ENCODE results near the gene ILF2. TPM values are rescaled to one million over a fixed set of nuclear protein-coding genes. Genes with fewer than 3 reads are reported as not detected.

Gene ILF2
- total RNA-seq, 2 experiments from 2014 or later = 211 to 215 TPM

GRCh38 chr1:153688736-153689328 lies 18.0 kb upstream of the ILF2 start:
- no peak for ATAC-seq
- Mint-ChIP-seq H3K9me3 (ENCODE audit: insufficient read depth) (no peaks in the 10 kb centered on the region), H3K27me3 (ENCODE audit: low read depth) (peaks cover 3% of the 10 kb centered on the region), H3K27ac (no peak overlapping the region), H3K36me3 (ENCODE audit: low read depth) (no peaks in the 10 kb centered on the region), H3K4me3 (no peak overlapping the region), H3K4me1 (ENCODE audit: low read depth) (no peaks in the 10 kb centered on the region)
- ChIA-PET POLR2A (no interaction called here), CTCF (no interaction called here)
- no peak for DNase-seq

GRCh38 chr1:153688276-153688675 lies 17.5 kb upstream of the ILF2 start:
- H3K36me3 Mint-ChIP-seq (ENCODE audit: low read depth) = no peaks in the 10 kb centered on the region
- DNase-seq (no peak), ATAC-seq (no peak)
- no peaks in the 10 kb centered on the region for H3K9me3 Mint-ChIP-seq (ENCODE audit: insufficient read depth)
- ChIA-PET CTCF (no interaction called here), POLR2A (no interaction called here)
- H3K27ac Mint-ChIP-seq = no peak overlapping the region
- H3K4me3 Mint-ChIP-seq = no peak overlapping the region
- H3K4me1 Mint-ChIP-seq (ENCODE audit: low read depth) = no peaks in the 10 kb centered on the region
- peaks cover 4% of the 10 kb centered on the region for H3K27me3 Mint-ChIP-seq (ENCODE audit: low read depth)

- no peak overlapping the region for H3K27ac Mint-ChIP-seq
- POLR2A ChIA-PET = no interaction called here
Observed at GRCh38 chr1:153687346-153688125, 16.7 kb upstream of the ILF2 start.

GRCh38 chr1:153685544-153686340 lies 14.9 kb upstream of the ILF2 start:
- H3K4me1 Mint-ChIP-seq (ENCODE audit: low read depth) = no peaks in the 10 kb centered on the region
- DNase-seq (no peak), ATAC-seq (no peak)
- peaks cover 15% of the 10 kb centered on the region for H3K27me3 Mint-ChIP-seq (ENCODE audit: low read depth)
- ChIA-PET POLR2A (interaction anchor here (0.7 kb wide), 1 partner anchor 305 kb away, joined by 4 read pairs; the partner anchor contains the start of gene RPS27), CTCF (interaction anchor here (0.9 kb wide), 1 partner anchor 63 kb away, joined by 3 read pairs; no protein-coding TSS in a partner anchor)
- no peaks in the 10 kb centered on the region for H3K36me3 Mint-ChIP-seq (ENCODE audit: low read depth)
- H3K4me3 Mint-ChIP-seq = no peak overlapping the region
- H3K27ac Mint-ChIP-seq = no peak overlapping the region
- no peaks in the 10 kb centered on the region for H3K9me3 Mint-ChIP-seq (ENCODE audit: insufficient read depth)

More at GRCh38 chr1:153687346-153688125, 16.7 kb upstream of the ILF2 start:
- CTCF ChIA-PET = no interaction called here
- Mint-ChIP-seq H3K4me1 (ENCODE audit: low read depth) (no peaks in the 10 kb centered on the region), H3K9me3 (ENCODE audit: insufficient read depth) (no peaks in the 10 kb centered on the region), H3K4me3 (no peak overlapping the region), H3K36me3 (ENCODE audit: low read depth) (no peaks in the 10 kb centered on the region), H3K27me3 (ENCODE audit: low read depth) (peaks cover 4% of the 10 kb centered on the region)
- DNase-seq = no peak
- no peak for ATAC-seq

GRCh38 chr1:153684892-153685291 lies 14.1 kb upstream of the ILF2 start:
- no peaks in the 10 kb centered on the region for H3K36me3 Mint-ChIP-seq (ENCODE audit: low read depth)
- POLR2A ChIA-PET = no interaction called here
- no peak overlapping the region for H3K4me3 Mint-ChIP-seq
- ATAC-seq (no peak), DNase-seq (no peak)
- no peak overlapping the region for H3K27ac Mint-ChIP-seq
- CTCF ChIA-PET = no interaction called here
- H3K4me1 Mint-ChIP-seq (ENCODE audit: low read depth) = peaks cover 3% of the 10 kb centered on the region
- peaks cover 24% of the 10 kb centered on the region for H3K27me3 Mint-ChIP-seq (ENCODE audit: low read depth)
- H3K9me3 Mint-ChIP-seq (ENCODE audit: insufficient read depth) = no peaks in the 10 kb centered on the region

- H3K27ac Mint-ChIP-seq = no peak overlapping the region
- ATAC-seq (no peak), DNase-seq (no peak)
- no peaks in the 10 kb centered on the region for H3K9me3 Mint-ChIP-seq (ENCODE audit: insufficient read depth)
- POLR2A ChIA-PET = no interaction called here
- H3K4me3 Mint-ChIP-seq = no peak overlapping the region
- peaks cover 7% of the 10 kb centered on the region for H3K4me1 Mint-ChIP-seq (ENCODE audit: low read depth)
- peaks cover 28% of the 10 kb centered on the region for H3K27me3 Mint-ChIP-seq (ENCODE audit: low read depth)
- CTCF ChIA-PET = no interaction called here
- H3K36me3 Mint-ChIP-seq (ENCODE audit: low read depth) = no peaks in the 10 kb centered on the region
Observed at GRCh38 chr1:153683854-153684253, 13.1 kb upstream of the ILF2 start.

GRCh38 chr1:153682730-153683129 lies 11.9 kb upstream of the ILF2 start:
- DNase-seq (no peak), ATAC-seq (no peak)
- H3K36me3 Mint-ChIP-seq (ENCODE audit: low read depth) = no peaks in the 10 kb centered on the region
- H3K27ac Mint-ChIP-seq = no peak overlapping the region
- peaks cover 39% of the 10 kb centered on the region for H3K27me3 Mint-ChIP-seq (ENCODE audit: low read depth)
- POLR2A ChIA-PET = no interaction called here
- peaks cover 17% of the 10 kb centered on the region for H3K4me1 Mint-ChIP-seq (ENCODE audit: low read depth)
- no peaks in the 10 kb centered on the region for H3K9me3 Mint-ChIP-seq (ENCODE audit: insufficient read depth)
- CTCF ChIA-PET = no interaction called here
- no peak overlapping the region for H3K4me3 Mint-ChIP-seq

GRCh38 chr1:153680120-153680403 lies 9.3 kb upstream of the ILF2 start:
- peaks cover 21% of the 10 kb centered on the region for H3K4me1 Mint-ChIP-seq (ENCODE audit: low read depth)
- ATAC-seq = no peak
- H3K4me3 Mint-ChIP-seq = peak overlapping the region; percentile 60
- H3K9me3 Mint-ChIP-seq (ENCODE audit: insufficient read depth) = no peaks in the 10 kb centered on the region
- H3K36me3 Mint-ChIP-seq (ENCODE audit: low read depth) = no peaks in the 10 kb centered on the region
- ChIA-PET POLR2A (no interaction called here), CTCF (interaction anchor here (1.1 to 1.5 kb wide), 3 partner anchors 48 to 307 kb away, joined by 3 to 8 read pairs (median 4); partner anchors contain the start of gene INTS3)
- peaks cover 49% of the 10 kb centered on the region for H3K27me3 Mint-ChIP-seq (ENCODE audit: low read depth)
- H3K27ac Mint-ChIP-seq = no peak overlapping the region
- no peak for DNase-seq

GRCh38 chr1:153679337-153680119 lies 8.7 kb upstream of the ILF2 start:
- ChIA-PET POLR2A (no interaction called here), CTCF (interaction anchor here (1.1 to 1.8 kb wide), 4 partner anchors 48 to 308 kb away, joined by 3 to 8 read pairs (median 6); partner anchors contain the start of gene INTS3)
- Mint-ChIP-seq H3K4me3 (peak overlapping the region; percentile 60), H3K36me3 (ENCODE audit: low read depth) (no peaks in the 10 kb centered on the region), H3K4me1 (ENCODE audit: low read depth) (peaks cover 21% of the 10 kb centered on the region), H3K27me3 (ENCODE audit: low read depth) (peaks cover 49% of the 10 kb centered on the region), H3K27ac (no peak overlapping the region), H3K9me3 (ENCODE audit: insufficient read depth) (no peaks in the 10 kb centered on the region)
- peak; percentile 37 for DNase-seq
- peak; percentile 66 for ATAC-seq

- peak within 1 kb of the TSS; percentile 73 for H3K4me3 Mint-ChIP-seq
- H3K36me3 Mint-ChIP-seq (ENCODE audit: low read depth) = no peaks in the 10 kb centered on the region
- ChIA-PET POLR2A (no interaction called here), CTCF (interaction anchor here (0.8 to 2.8 kb wide), 11 partner anchors 14 to 309 kb away, joined by 3 to 8 read pairs (median 5); partner anchors contain the start of genes CHTOP and SLC27A3)
- ATAC-seq (peak; percentile 58), DNase-seq (peak; percentile 55)
- H3K27ac Mint-ChIP-seq = no peak within 1 kb of the TSS
- H3K4me1 Mint-ChIP-seq (ENCODE audit: low read depth) = peaks cover 21% of the 10 kb centered on the region
- H3K9me3 Mint-ChIP-seq (ENCODE audit: insufficient read depth) = no peaks in the 10 kb centered on the region
- H3K27me3 Mint-ChIP-seq (ENCODE audit: low read depth) = peaks cover 46% of the 10 kb centered on the region
Observed at GRCh38 chr1:153678519-153679336, 7.9 kb upstream of the ILF2 start, which contains the start of gene NPR1. Gene NPR1 (plus strand): TSS chr1:153678688. CDS start chr1:153679109, 421 bp downstream.
